ENCODE measurements around the gene HIP1.

GRCh38 chr7:75591467-75592255, 147.1 kb downstream of the HIP1 start:
- no peak for TF ChIP-seq EZH2 (IDR thresholded peaks at IDR 0.05; ENCODE audit: low read length, unreplicated experiment)
- TF ChIP-seq CTCF (conservative IDR thresholded peaks at IDR 0.05; ENCODE audit: low read depth, low read length): no peak
- TF ChIP-seq EZH2phosphoT487 (IDR thresholded peaks at IDR 0.05; ENCODE audit: borderline replicate concordance, low read length): no peak

Data from PC-3 (cell line).